SW480 (cell line): ENCODE measurements around the gene G6PC1.
"Not testable (repeated sequence)": the region's sequence is repeated elsewhere in the genome, so short reads cannot be mapped to it uniquely, and the experiment has no call there.

Experiments used
- DNase-seq: peaks from one replicate; pipeline ENCODE4 v3.0.0-alpha.2; 2016; ENCODE audit warnings: low spot score

G6PC1 gene

GRCh38 chr17:42900460-42901331 lies at the start of gene G6PC1:
TSS of gene G6PC1 (plus strand) at chr17:42900799. CDS start at chr17:42900877, 78 bp downstream.
- no peak for DNase-seq

- no peak for DNase-seq
Measured at GRCh38 chr17:42850954-42851353, 49.6 kb upstream of the G6PC1 start, which contains the start of gene AOC3. TSS of gene AOC3 (plus strand) at chr17:42851199. CDS start at chr17:42851344, 145 bp downstream.

- not testable (repeated sequence) for DNase-seq
Measured at GRCh38 chr17:42851371-42852240, 49.0 kb upstream of the G6PC1 start.

- no peak for DNase-seq
Measured at GRCh38 chr17:42852351-42852750, 48.2 kb upstream of the G6PC1 start.

DNA sequence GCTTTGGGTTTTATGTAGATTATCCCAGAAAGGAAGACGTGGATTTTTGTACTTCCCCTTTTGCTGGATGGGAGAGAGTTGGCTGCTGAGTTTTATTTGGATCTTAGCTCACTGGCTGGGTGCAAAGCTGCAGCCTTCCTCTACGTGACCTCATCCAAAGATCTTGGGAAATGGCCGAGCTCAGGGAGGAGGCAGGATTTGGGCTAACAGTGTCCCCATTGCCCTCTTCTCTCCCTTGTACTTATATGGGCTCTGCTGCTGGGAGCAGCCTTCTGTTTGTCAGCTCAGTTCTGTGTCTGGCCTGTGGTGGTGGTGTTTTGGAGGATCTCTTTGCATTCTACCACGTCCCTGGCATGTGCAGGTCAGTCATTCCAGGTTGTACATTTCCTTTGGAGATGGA lies 47.6 kb upstream of the G6PC1 start:
- DNase-seq: no peak

DNA sequence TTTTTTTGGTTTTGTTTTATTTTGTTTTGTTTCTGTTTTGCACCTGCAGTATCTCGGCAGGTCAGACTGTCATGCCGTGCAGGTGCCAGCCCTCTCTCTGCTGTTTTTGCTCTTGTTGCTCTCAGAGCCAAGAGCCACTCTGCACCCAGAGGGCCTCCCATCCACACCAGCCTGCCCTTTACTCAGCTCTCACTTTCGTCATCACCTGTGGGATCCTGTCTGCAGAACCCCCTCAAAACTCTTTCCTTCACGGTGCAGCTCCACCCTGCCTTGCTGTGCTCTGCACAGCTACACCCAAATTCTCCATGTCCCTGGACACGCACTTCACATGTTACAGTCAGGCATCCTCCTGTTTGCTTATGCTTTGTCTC lies 47.0 kb upstream of the G6PC1 start:
- no peak for DNase-seq

DNA sequence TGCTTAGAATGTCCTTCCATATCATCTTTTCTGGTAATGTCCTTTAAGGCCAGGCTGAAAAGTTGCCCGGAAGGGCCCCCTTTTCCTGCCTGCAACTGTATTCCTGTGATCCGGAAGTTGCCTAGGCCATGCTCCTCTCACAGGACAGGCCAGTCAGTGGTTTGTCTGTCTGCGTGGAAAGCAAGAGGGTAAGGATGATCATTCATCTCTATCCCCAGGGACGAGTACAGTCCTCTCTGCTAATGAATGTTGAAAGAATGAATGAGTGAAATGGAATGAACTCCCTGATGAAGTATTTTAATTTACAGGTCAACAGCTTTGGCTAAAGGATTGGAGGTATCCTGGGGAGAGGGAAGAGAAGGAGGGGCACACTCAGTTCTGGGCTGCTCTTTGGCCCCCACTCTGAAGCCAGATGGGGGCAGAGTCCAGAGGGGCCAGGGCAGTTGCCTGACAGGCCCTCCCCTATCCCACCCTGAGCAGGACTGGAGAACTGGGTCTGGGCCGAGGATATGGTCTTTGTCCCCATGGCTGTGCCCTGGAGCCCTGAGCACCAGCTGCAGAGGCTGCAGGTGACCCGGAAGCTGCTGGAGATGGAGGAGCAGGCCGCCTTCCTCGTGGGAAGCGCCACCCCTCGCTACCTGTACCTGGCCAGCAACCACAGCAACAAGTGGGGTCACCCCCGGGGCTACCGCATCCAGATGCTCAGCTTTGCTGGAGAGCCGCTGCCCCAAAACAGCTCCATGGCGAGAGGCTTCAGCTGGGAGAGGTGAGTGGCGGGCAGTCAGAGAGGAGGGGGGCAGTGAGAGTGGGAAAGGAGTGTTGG lies 46.4 kb upstream of the G6PC1 start:
- DNase-seq: no peak

- DNase-seq: no peak
Measured at GRCh38 chr17:42855048-42855596, 45.5 kb upstream of the G6PC1 start.

GRCh38 chr17:42856093-42856492 lies 44.5 kb upstream of the G6PC1 start:
- not testable (repeated sequence) for DNase-seq

- not testable (repeated sequence) for DNase-seq
Measured at GRCh38 chr17:42856516-42856915, 44.1 kb upstream of the G6PC1 start.

GRCh38 chr17:42857389-42857788 lies 43.2 kb upstream of the G6PC1 start:
- no peak for DNase-seq

DNA sequence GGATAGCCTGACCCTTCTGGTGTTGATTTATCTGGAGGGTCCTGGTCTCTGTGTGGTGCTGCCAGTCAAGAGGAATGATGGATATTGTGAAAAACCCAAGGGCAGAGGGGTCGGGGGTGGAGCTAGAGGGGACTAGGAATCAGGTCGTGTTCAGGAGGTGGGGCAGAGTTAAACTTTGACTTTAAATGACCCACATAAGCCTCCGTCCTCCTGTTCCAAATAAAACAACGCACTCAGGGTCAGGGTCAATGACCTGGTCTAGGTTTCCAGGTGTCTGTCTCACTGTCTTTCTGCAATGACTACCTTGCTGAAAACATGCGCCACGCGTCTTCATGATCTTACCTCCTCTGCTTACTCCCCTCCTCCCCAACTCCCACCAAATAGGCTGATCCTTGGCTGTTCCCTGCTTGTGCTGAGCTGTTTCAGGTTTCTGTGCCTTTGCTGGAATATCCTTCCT lies 34.9 kb upstream of the G6PC1 start:
- no peak for DNase-seq

- no peak for DNase-seq
Measured at GRCh38 chr17:42866216-42866615, 34.4 kb upstream of the G6PC1 start.

- DNase-seq: no peak
Measured at GRCh38 chr17:42866631-42867575, 33.7 kb upstream of the G6PC1 start.

DNA sequence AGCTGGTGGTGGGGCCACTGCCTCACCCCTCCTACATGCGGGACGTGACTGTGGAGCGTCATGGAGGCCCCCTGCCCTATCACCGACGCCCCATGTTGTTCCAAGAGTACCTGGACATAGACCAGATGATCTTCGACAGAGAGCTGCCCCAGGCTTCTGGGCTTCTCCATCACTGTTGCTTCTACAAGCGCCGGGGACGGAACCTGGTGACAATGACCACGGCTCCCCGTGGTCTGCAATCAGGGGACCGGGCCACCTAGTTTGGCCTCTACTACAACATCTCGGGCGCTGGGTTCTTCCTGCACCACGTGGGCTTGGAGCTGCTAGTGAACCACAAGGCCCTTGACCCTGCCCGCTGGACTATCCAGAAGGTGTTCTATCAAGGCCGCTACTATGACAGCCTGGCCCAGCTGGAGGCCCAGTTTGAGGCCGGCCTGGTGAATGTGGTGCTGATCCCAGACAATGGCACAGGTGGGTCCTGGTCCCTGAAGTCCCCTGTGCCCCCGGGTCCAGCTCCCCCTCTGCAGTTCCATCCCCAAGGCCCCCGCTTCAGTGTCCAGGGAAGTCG lies 32.8 kb upstream of the G6PC1 start:
- not testable (repeated sequence) for DNase-seq

- no peak for DNase-seq
Measured at GRCh38 chr17:42868338-42868737, 32.3 kb upstream of the G6PC1 start.

DNA sequence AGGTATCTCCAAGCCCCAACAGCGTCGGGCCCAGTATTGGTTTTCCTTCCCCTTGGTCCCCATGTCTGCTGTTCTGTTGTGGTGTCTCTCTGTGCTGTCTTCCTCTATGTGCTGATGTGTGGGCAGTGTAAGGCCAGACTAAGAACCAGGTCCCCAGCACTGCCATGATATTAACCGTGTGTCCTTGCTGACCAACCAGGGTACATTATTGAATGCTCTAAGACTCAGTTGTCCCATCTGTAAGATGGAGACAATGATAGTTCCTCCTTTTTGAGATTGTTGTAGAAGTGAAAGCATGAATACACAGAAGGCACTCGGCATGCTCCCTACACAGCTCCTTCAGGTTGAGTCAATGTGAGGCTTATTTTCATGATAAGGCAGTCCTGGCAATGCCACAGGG lies 29.0 kb upstream of the G6PC1 start:
- DNase-seq: no peak

DNA sequence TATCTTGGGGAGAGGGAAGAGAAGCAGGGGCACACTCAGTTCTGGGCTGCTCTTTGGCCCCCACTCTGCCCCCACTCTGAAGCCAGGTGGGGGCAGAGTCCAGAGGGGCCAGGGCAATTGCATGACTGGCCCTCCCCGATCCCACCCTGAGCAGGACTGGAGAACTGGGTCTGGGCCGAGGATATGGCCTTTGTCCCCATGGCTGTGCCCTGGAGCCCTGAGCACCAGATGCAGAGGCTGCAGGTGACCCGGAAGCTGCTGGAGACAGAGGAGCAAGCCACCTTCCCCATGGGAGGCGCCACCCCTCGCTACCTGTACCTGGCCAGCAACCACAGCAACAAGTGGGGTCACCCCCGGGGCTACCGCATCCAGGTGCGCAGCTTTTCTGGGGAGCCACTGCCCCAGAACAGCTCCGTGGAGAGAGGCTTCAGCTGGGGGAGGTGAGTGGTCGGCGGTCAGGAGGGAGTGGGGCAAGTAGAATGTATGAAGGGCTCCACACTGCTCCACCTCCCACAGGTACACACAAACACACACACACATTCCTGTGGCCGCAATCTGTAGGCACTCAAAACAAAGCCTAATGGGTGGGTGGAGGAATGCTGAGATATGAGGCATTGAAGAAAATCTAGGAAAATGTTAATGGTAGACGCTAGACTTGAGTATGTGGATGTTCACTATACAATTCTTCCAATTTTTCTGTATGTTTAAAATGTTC lies 28.2 kb upstream of the G6PC1 start:
- DNase-seq: peak; percentile 81

- DNase-seq: no peak
Measured at GRCh38 chr17:42873315-42873714, 27.3 kb upstream of the G6PC1 start.
